NB4 (cell line): ENCODE results near the gene TSPAN16.
A peak's percentile ranks its signal among the peaks of the same experiment; 100 is the strongest.
"Not testable (repeated sequence)": the region's sequence is repeated elsewhere in the genome, so short reads cannot be mapped to it uniquely, and the experiment has no call there.

Source experiments
- DNase-seq: peaks from one replicate; pipeline ENCODE4 v3.0.0; 2010; ENCODE audit warnings: low read depth
- H3K4me3 ChIP-seq: one replicate; pipeline ENCODE4 v1.5.1; 2011; ENCODE audit warnings: mild to moderate bottlenecking, low read depth, low read length, moderate library complexity
- CTCF ChIP-seq: IDR thresholded peaks from one replicate; pipeline ENCODE4 v1.5.1; 2012; ENCODE audit warnings: low read depth, low read length
- MAX ChIP-seq: IDR thresholded peaks from 2 replicates; pipeline ENCODE4 v1.6.1; 2011; ENCODE audit warnings: low read depth, low read length
- MYC ChIP-seq: IDR thresholded peaks from 2 replicates; pipeline ENCODE4 v1.6.1; 2011; ENCODE audit warnings: low read depth, low read length
- POLR2A ChIP-seq: IDR thresholded peaks from 2 replicates; pipeline ENCODE4 v1.6.1; 2011; ENCODE audit warnings: mild to moderate bottlenecking; ENCODE audit not compliant: insufficient read length; ENCODE audit errors: extremely low read depth

Gene TSPAN16

GRCh38 chr19:11299946-11300810 lies 4.2 kb downstream of the TSPAN16 start:
- no peak for DNase-seq
- no peak for TF ChIP-seq MYC
- peak; percentile 39; the same call in 1 of the 2 replicates for TF ChIP-seq MAX
- TF ChIP-seq POLR2A, result no peak
- TF ChIP-seq CTCF, result no peak

DNA sequence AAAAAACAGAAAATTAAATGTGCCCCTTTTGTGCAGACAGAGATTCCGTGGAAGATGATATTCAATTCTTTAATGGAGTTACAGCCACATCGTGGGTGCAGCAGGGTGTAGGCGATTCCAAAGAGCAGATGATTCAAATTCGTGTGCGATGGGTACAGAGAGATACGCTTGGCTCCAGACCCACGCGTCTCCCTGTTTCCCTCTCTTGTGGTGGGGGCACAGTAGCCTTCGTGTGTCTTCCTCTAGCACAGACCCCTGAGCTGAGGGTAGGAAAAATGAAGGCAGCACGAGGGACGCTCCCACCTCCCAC lies 4.8 kb downstream of the TSPAN16 start:
- no peak overlapping the region for H3K4me3 ChIP-seq
- TF ChIP-seq CTCF, result no peak
- no peak for TF ChIP-seq MYC
- TF ChIP-seq MAX, result no peak
- no peak for TF ChIP-seq POLR2A
- DNase-seq, result no peak

More at GRCh38 chr19:11299946-11300810, 4.2 kb downstream of the TSPAN16 start:
- H3K4me3 ChIP-seq, result no peak overlapping the region

GRCh38 chr19:11304936-11305335 lies 9.0 kb downstream of the TSPAN16 start:
- no peak overlapping the region for H3K4me3 ChIP-seq
- TF ChIP-seq CTCF (no peak), POLR2A (no peak), MYC (no peak), MAX (no peak)
- no peak for DNase-seq

GRCh38 chr19:11306337-11306736 lies 10.4 kb downstream of the TSPAN16 start:
- TF ChIP-seq CTCF, result no peak
- H3K4me3 ChIP-seq, result no peak overlapping the region
- no peak for DNase-seq

- H3K4me3 ChIP-seq, result not testable (repeated sequence)
- peak; percentile 63 for DNase-seq
Measured at GRCh38 chr19:11320278-11320995, 24.5 kb downstream of the TSPAN16 start.

GRCh38 chr19:11321191-11322126 lies 25.5 kb downstream of the TSPAN16 start:
- TF ChIP-seq MAX, result no peak
- no peak for TF ChIP-seq POLR2A
- TF ChIP-seq CTCF, result peak; percentile 5
- DNase-seq, result no peak
- H3K4me3 ChIP-seq, result no peak overlapping the region
